ENCODE measurements around the gene ZNF462. TPM values are rescaled to one million over a fixed set of nuclear protein-coding genes. Genes with fewer than 3 reads are reported as not detected.

The ZNF462 gene
- total and polyA plus RNA-seq, 2 experiments from 2014 or later: 40.0 to 101 TPM

- Mint-ChIP-seq H3K4me3 (no peak overlapping the region), H3K27me3 (ENCODE audit: insufficient read depth, low read depth, poor library complexity) (no peaks in the 10 kb centered on the region), H3K9me3 (no peaks in the 10 kb centered on the region; the same call in 2 of the 3 replicates), H3K27ac (no peak overlapping the region), H3K36me3 (ENCODE audit: low read depth) (peaks cover 3% of the 10 kb centered on the region; the same call in 1 of the 3 replicates), H3K4me1 (peaks cover 18% of the 10 kb centered on the region)
- DNase-seq (ENCODE audit: low spot score) (peak; percentile 44), ATAC-seq (no peak)
- H3K4me3 ChIP-seq: no peak overlapping the region
- peaks cover 7% of the 10 kb centered on the region; the same call in 1 of the 2 replicates for H3K4me1 ChIP-seq (ENCODE audit: insufficient read depth)
- no peak overlapping the region for H3K27ac ChIP-seq (ENCODE audit: low read depth)
- no peak overlapping the region for H3K4me2 ChIP-seq
- H3F3A ChIP-seq (replicated peaks; ENCODE audit: low read depth): no peaks in the 10 kb centered on the region
- no peaks in the 10 kb centered on the region for H3K79me2 ChIP-seq (replicated peaks; ENCODE audit: insufficient read depth)
- no peaks in the 10 kb centered on the region for H4K20me1 ChIP-seq (replicated peaks; ENCODE audit: insufficient read depth)
- TF ChIP-seq CTCF (conservative IDR thresholded peaks at IDR 0.05; ENCODE audit: low read depth in 2 of 2) (peak; percentile 56), STAT1 (IDR thresholded peaks at IDR 0.05; ENCODE audit: unreplicated experiment) (no peak), EZH2phosphoT487 (IDR thresholded peaks at IDR 0.05; ENCODE audit: unreplicated experiment) (no peak), EZH2 (IDR thresholded peaks at IDR 0.05; ENCODE audit: low read depth, unreplicated experiment) (no peak)
- no peak overlapping the region for H2AFZ ChIP-seq
- peaks cover 13% of the 10 kb centered on the region for H3K9me2 ChIP-seq (ENCODE audit: insufficient read depth)
- no peaks in the 10 kb centered on the region for H3K36me3 ChIP-seq (ENCODE audit: insufficient read depth)
- no peaks in the 10 kb centered on the region for H3K27me3 ChIP-seq (ENCODE audit: insufficient read depth)
Measured at GRCh38 chr9:107044872-107045271, 181.9 kb downstream of the ZNF462 start.

GRCh38 chr9:107046692-107047091 is 183.7 kb downstream of the ZNF462 start:
- no peaks in the 10 kb centered on the region; the same call in 2 of the 3 replicates for H3K9me3 Mint-ChIP-seq
- H3K27me3 ChIP-seq (ENCODE audit: insufficient read depth): no peaks in the 10 kb centered on the region
- H2AFZ ChIP-seq: no peak overlapping the region
- peaks cover 33% of the 10 kb centered on the region for H3K4me1 Mint-ChIP-seq
- DNase-seq (ENCODE audit: low spot score) (no peak), ATAC-seq (no peak)
- no peak overlapping the region for H3K4me3 Mint-ChIP-seq
- no peak for TF ChIP-seq CREB1 (CRISPR knock-in tag; IDR thresholded peaks at IDR 0.05; ENCODE audit: low read depth)
- peaks cover 2% of the 10 kb centered on the region for H3K27me3 Mint-ChIP-seq (ENCODE audit: insufficient read depth, low read depth, poor library complexity)
- no peak overlapping the region for H3K4me2 ChIP-seq
- no peaks in the 10 kb centered on the region for H4K20me1 ChIP-seq (replicated peaks; ENCODE audit: insufficient read depth)
- H3K4me1 ChIP-seq (ENCODE audit: insufficient read depth): peaks cover 20% of the 10 kb centered on the region
- peaks cover 3% of the 10 kb centered on the region; the same call in 1 of the 3 replicates for H3K36me3 Mint-ChIP-seq (ENCODE audit: low read depth)
- no peak overlapping the region for H3K27ac Mint-ChIP-seq
- no peaks in the 10 kb centered on the region for H3K79me2 ChIP-seq (replicated peaks; ENCODE audit: insufficient read depth)
- no peak overlapping the region for H3K4me3 ChIP-seq
- no peaks in the 10 kb centered on the region for H3F3A ChIP-seq (replicated peaks; ENCODE audit: low read depth)
- H3K36me3 ChIP-seq (ENCODE audit: insufficient read depth): no peaks in the 10 kb centered on the region
- H3K9me2 ChIP-seq (ENCODE audit: insufficient read depth): peaks cover 13% of the 10 kb centered on the region
- H3K27ac ChIP-seq (ENCODE audit: low read depth): no peak overlapping the region

GRCh38 chr9:107049046-107049802 is 186.3 kb downstream of the ZNF462 start:
- peaks cover 20% of the 10 kb centered on the region for H3K4me1 ChIP-seq (ENCODE audit: insufficient read depth)
- Mint-ChIP-seq H3K27ac (no peak overlapping the region; the same call in 1 of the 2 replicates), H3K4me1 (peaks cover 33% of the 10 kb centered on the region), H3K4me3 (no peak overlapping the region), H3K9me3 (no peaks in the 10 kb centered on the region; the same call in 2 of the 3 replicates), H3K36me3 (ENCODE audit: low read depth) (peaks cover 3% of the 10 kb centered on the region; the same call in 1 of the 3 replicates), H3K27me3 (ENCODE audit: insufficient read depth, low read depth, poor library complexity) (peaks cover 2% of the 10 kb centered on the region)
- H3K27ac ChIP-seq (ENCODE audit: low read depth): peak overlapping the region; percentile 80
- peak; percentile 64 for DNase-seq (ENCODE audit: low spot score)
- peak; percentile 46; the same call in 1 of the 2 replicates for TF ChIP-seq ZNF462 (CRISPR knock-in tag; IDR thresholded peaks at IDR 0.05)
- TF ChIP-seq EZH2 (IDR thresholded peaks at IDR 0.05; ENCODE audit: low read depth, unreplicated experiment): no peak
- no peaks in the 10 kb centered on the region for H3K79me2 ChIP-seq (replicated peaks; ENCODE audit: insufficient read depth)
- H3K27me3 ChIP-seq (ENCODE audit: insufficient read depth): no peaks in the 10 kb centered on the region
- H3K9me2 ChIP-seq (ENCODE audit: insufficient read depth): peaks cover 22% of the 10 kb centered on the region
- no peaks in the 10 kb centered on the region for H4K20me1 ChIP-seq (replicated peaks; ENCODE audit: insufficient read depth)
- no peak overlapping the region for H3K4me3 ChIP-seq
- H3F3A ChIP-seq (replicated peaks; ENCODE audit: low read depth): no peaks in the 10 kb centered on the region
- ATAC-seq: peak; percentile 64
- no peaks in the 10 kb centered on the region for H3K36me3 ChIP-seq (ENCODE audit: insufficient read depth)
- H2AFZ ChIP-seq: peak overlapping the region; percentile 43; the same call in 1 of the 2 replicates
- H3K4me2 ChIP-seq: peak overlapping the region; percentile 35; the same call in 1 of the 2 replicates
